Activated CD8-positive, alpha-beta T cell treated with anti-CD3 and anti-CD28 coated beads for 36 hours (primary cell): ENCODE measurements around the gene FARP1. TPM values are rescaled to one million over a fixed set of nuclear protein-coding genes. Genes with fewer than 3 reads are reported as not detected.

Source experiments
- ATAC-seq: fragments of 200-7000 bp; cut with Tn5 transposase; one replicate; pipeline ENCODE4 v1.10.0; 2021; ENCODE audit warnings: mild to moderate bottlenecking, moderate library complexity
- CTCF ChIA-PET: fragments of 350-600 bp; sonication (Branson Sonifier 250); formaldehyde crosslinking; loops from one replicate; lab custom pipeline; 2021; ENCODE audit warnings: antibody characterized with exemption; lab: Charles Lee
- POLR2A ChIA-PET: fragments of 350-600 bp; sonication (Branson Sonifier 250); formaldehyde crosslinking; loops from one replicate; lab custom pipeline; 2021; ENCODE audit warnings: antibody characterized with exemption; lab: Charles Lee
- DNase-seq: peaks from one replicate; pipeline ENCODE4 v3.0.0-alpha.2; 2020
- H3K27ac Mint-ChIP-seq: one replicate; pipeline ENCODE4 v1.8.0; 2021; ENCODE audit warnings: mild to moderate bottlenecking, mixed read lengths
- H3K27me3 Mint-ChIP-seq: one replicate; pipeline ENCODE4 v1.8.0; 2021; ENCODE audit warnings: mixed read lengths
- H3K36me3 Mint-ChIP-seq: one replicate; pipeline ENCODE4 v1.8.0; 2021; ENCODE audit warnings: low read depth, mixed read lengths
- H3K4me1 Mint-ChIP-seq: one replicate; pipeline ENCODE4 v1.8.0; 2021; ENCODE audit warnings: low read depth, mixed read lengths
- H3K4me3 Mint-ChIP-seq: one replicate; pipeline ENCODE4 v1.8.0; 2021; ENCODE audit warnings: mild to moderate bottlenecking, moderate library complexity, mixed read lengths
- H3K9me3 Mint-ChIP-seq: one replicate; pipeline ENCODE4 v1.8.0; 2021; ENCODE audit warnings: mixed read lengths
- CTCF ChIP-seq: fragments of 200-600 bp; IDR thresholded peaks from one replicate; pipeline ENCODE4 v1.8.0; 2022; ENCODE audit warnings: antibody characterized with exemption, mild to moderate bottlenecking
- intact Hi-C: fragments of 100-400 bp; cut with micrococcal nuclease; formaldehyde crosslinking; loops from one replicate; pipeline ENCODE4 v1.10.0; 2022
- total RNA-seq, 2 experiments: library from RNA; stranded (reverse); gene quantifications; one replicate each; pipeline ENCODE4 v1.2.3, GENCODE V29; 2021

Gene FARP1
- total RNA-seq, 2 experiments from 2014 or later, result 0.27 to 0.43 TPM

- no peaks in the 10 kb centered on the region for H3K9me3 Mint-ChIP-seq
- ATAC-seq, result no peak
- CTCF ChIA-PET, result no interaction called here
Measured at GRCh38 chr13:98171900-98172589, 29.2 kb downstream of the FARP1 start.

GRCh38 chr13:98172590-98173422, 29.9 kb downstream of the FARP1 start:
- no peaks in the 10 kb centered on the region for H3K36me3 Mint-ChIP-seq
- intact Hi-C loops, result no loop called here
- ChIA-PET CTCF (no interaction called here), POLR2A (interaction anchor here (1.1 kb wide), 1 partner anchor 11 kb away, joined by 3 read pairs; no protein-coding TSS in a partner anchor)
- no peak for DNase-seq
- H3K27me3 Mint-ChIP-seq, result peaks cover 10% of the 10 kb centered on the region
- H3K4me1 Mint-ChIP-seq, result no peaks in the 10 kb centered on the region
- H3K27ac Mint-ChIP-seq, result no peak overlapping the region
- ATAC-seq, result no peak
- TF ChIP-seq CTCF, result no peak
- no peaks in the 10 kb centered on the region for H3K9me3 Mint-ChIP-seq
- H3K4me3 Mint-ChIP-seq, result no peak overlapping the region

More at GRCh38 chr13:98171900-98172589, 29.2 kb downstream of the FARP1 start:
- POLR2A ChIA-PET, result interaction anchor here (1.1 kb wide), 1 partner anchor 11 kb away, joined by 3 read pairs; no protein-coding TSS in a partner anchor
- Mint-ChIP-seq H3K4me3 (no peak overlapping the region), H3K27me3 (peaks cover 10% of the 10 kb centered on the region), H3K36me3 (no peaks in the 10 kb centered on the region), H3K27ac (no peak overlapping the region), H3K4me1 (no peaks in the 10 kb centered on the region)
- DNase-seq, result no peak
- no peak for TF ChIP-seq CTCF
- intact Hi-C loops, result no loop called here

GRCh38 chr13:98173431-98174152, 30.7 kb downstream of the FARP1 start:
- Mint-ChIP-seq H3K9me3 (no peaks in the 10 kb centered on the region), H3K4me3 (no peak overlapping the region), H3K27me3 (peaks cover 10% of the 10 kb centered on the region), H3K27ac (no peak overlapping the region), H3K36me3 (no peaks in the 10 kb centered on the region), H3K4me1 (no peaks in the 10 kb centered on the region)
- intact Hi-C loops, result no loop called here
- ChIA-PET CTCF (no interaction called here), POLR2A (interaction anchor here (0.7 to 1.1 kb wide), 2 partner anchors 10 to 366 kb away, joined by 3 read pairs; no protein-coding TSS in a partner anchor)
- DNase-seq (no peak), ATAC-seq (no peak)
- no peak for TF ChIP-seq CTCF

DNA sequence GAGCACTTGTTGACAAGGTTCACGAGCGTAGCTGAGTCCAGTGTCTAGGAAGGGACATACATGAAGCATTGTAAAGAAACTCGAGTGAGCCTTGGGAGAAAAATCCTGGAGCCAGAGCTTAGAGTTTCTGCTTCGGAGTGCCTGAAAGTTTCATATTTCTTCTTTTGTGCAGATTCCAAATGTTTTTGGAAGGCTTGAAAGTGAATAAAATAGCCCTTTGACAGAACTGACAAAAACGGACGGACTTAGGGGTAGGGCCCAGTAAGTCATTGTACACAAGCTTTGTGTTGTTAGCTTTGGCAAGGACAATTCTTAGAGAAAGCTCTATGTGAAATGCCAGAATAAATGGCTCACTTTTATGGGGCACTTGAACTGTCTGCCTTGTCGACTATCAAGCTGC, 31.4 kb downstream of the FARP1 start:
- intact Hi-C loops, result no loop called here
- Mint-ChIP-seq H3K36me3 (no peaks in the 10 kb centered on the region), H3K9me3 (no peaks in the 10 kb centered on the region), H3K27ac (no peak overlapping the region), H3K4me1 (no peaks in the 10 kb centered on the region), H3K27me3 (peaks cover 11% of the 10 kb centered on the region), H3K4me3 (no peak overlapping the region)
- POLR2A ChIA-PET, result interaction anchor here (0.6 to 0.7 kb wide), 2 partner anchors 365 to 853 kb away, joined by 3 read pairs; no protein-coding TSS in a partner anchor
- TF ChIP-seq CTCF, result no peak
- DNase-seq (no peak), ATAC-seq (no peak)
- CTCF ChIA-PET, result no interaction called here
